Posterior cingulate gyrus (tissue), 11 donors: ENCODE data around the gene RCAN1.

ENCODE experiments used
- DNase-seq, 10 donors: peaks; one replicate each; pipeline versions ENCODE4 v3.0.0 to v3.0.0-alpha.2; 2020 to 2021; ENCODE audit warnings: mixed read lengths in 3 of 10
- intact Hi-C: fragments of 100-400 bp; cut with DNase I; formaldehyde crosslinking; loops from one replicate; pipeline ENCODE4 v1.15.1; 2023

The RCAN1 gene

DNA sequence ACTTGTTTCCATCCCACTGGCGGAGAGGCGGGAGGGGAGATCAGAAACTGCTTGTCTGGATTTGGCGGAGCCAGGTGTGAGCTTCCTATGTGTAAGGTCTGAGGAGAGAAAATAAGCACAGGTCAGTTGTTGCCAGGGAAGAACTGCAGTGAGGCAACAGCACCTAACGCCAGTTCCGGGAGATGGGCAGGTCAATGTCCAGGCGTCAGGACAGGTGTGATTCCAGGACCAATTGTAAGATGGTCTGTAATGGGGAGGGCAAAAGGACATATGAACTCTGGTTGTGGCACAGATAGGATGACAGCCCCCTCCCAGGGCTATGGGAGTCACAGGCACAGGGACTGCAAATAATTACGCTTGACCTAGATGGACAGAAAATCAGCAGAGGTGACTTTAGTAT lies 93.4 kb downstream of the RCAN1 start:
- DNase-seq = no peak
- intact Hi-C loops = no loop called here

DNA sequence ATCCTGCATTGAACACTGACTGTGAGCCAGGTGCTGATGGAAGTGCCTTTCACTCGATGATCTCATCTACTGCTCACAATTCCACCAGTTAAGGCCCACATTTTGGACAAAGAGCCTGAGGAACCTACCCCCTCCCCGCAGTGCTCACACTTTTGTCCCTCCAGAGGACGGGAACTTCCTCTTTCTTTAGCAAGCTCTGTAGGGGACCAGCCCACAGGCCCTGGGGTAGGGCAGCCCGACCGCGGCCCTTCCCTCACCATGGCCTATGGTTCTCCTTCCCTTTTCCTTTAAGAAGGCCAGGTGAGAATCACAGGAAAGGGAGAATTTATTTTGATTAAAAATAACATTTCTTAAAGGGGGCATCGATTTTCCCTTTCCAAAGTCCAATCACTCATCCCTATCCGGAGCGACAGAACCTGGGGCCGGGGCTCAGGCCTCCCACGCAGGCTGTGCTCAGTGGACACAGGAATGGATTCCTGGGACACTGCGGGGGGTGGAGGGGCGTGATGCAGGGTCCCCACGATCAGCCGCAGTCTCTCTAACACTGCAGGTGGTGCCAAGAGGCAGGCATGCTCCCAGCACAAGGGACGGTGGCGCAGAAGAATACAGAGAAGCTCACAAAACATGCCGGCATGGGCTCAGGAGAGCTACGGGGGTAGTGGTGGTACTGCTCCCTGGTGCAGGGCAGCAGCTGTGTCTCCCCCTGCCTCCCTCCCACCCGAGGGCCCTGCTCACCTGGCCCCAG lies 94.0 kb downstream of the RCAN1 start:
- DNase-seq = no peak
- intact Hi-C loops = no loop called here

DNA sequence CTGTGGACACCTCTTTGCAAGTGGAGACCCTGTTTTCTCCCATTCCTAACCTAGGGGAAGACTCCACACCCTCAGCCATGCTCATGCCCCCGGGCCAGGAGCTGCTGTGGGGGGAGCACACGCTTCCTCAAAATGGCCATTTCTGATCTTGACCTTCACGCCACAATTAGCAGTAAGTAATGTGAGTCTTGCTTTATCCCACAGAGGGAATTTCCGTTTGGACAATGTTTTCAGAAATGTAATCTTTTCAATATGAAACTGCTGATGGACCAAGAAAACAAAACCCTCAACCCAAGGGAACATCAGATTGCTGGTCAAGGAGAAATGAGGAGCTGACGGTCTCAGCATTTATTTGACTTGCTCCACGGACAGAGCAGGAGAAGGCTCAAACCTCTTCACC lies 94.6 kb downstream of the RCAN1 start:
- no peak for DNase-seq
- intact Hi-C loops = no loop called here

DNA sequence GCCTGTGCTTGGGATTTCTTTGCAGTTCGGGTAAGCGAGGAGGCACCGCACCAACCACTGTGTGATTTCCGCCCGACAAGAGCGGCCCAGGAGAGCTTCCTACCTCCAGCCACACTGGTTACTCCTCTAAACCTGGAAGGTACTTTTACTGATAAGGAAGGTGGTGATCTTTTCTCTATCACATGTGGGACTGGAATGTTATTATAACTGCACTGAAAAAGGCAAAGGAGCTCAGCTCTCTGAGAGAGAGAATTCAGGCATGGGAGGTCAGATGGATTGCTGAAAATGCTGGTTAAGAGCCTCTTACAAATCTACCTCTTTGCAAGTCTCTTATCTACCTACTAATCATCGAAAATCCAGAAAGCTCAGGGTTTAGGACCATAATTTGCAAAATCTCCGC lies 95.2 kb downstream of the RCAN1 start:
- DNase-seq = no peak
- intact Hi-C loops = no loop called here

DNA sequence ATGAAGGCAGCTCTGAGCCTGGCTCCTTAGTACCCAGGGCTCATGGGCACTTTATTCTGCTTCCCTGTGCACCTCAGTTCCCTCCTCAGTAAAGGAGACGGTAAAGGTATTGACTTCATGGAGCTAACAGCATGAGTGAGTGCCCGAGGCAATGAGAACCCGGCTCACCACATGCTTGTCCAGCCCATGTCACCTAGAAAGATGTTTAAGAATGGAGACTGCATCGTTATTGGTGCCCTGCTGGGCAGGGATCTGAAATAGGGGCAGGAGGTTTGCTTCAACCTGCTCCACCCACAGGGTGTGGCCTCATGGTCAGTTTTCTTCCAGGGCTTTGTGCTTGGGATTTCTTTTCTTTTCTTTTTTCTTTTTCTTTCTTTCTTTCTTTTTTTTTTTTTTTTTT lies 95.9 kb downstream of the RCAN1 start:
- intact Hi-C loops = no loop called here
- no peak for DNase-seq

DNA sequence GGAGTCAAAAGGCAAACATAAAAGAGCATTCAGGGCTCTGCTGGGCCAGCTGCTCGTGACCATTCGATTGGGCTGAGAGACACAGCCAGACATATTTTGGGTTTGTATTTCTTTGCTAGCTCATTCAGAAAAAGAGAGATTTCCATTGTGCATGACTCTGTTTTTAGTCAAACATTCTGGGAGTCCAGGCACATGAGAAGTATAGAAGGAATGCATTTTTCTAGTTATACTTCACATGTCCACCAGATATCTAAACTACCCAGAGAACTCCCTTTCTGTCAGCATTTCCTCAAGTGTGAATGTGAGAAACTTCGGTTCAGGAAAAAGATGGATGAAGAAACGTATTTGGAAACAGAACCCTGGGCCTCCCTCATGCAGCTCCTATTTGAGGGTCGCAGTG lies 96.6 kb downstream of the RCAN1 start:
- DNase-seq = no peak
- intact Hi-C loops = no loop called here

DNA sequence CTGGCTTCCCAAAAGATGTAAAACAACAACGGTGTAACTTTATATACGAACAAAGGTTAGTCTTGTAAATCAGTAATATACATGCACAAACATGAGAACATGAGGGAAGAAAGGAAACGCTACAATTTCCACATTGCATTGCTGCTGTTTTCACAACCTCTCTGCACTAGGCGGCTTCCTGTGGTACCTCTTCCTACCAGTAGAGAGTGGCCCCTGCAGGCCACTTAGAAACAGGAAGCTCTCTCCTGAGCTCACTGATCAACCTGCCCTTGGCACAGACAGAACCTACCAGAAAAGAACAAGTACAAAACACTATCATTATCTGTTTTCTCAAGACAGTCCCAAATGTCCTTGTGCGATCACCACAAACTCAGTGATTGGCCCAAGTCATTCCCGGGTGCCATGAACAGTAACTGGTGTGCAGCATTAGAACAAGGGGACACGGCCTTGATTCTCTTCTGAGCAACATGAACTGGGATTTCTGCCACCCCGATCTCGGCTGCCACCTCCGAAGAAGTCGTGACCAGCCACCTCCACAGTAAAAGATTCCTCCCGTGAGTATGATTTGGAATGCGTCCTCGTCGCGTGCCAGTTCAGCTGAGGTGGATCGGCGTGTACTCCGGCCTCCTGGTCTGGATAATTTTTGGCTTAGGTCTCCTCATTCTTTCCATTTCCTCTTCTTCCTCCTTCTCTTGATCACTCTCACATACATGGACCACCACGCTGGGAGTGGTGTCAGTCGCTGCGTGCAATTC lies 97.2 kb downstream of the RCAN1 start:
- intact Hi-C loops = no loop called here

DNA sequence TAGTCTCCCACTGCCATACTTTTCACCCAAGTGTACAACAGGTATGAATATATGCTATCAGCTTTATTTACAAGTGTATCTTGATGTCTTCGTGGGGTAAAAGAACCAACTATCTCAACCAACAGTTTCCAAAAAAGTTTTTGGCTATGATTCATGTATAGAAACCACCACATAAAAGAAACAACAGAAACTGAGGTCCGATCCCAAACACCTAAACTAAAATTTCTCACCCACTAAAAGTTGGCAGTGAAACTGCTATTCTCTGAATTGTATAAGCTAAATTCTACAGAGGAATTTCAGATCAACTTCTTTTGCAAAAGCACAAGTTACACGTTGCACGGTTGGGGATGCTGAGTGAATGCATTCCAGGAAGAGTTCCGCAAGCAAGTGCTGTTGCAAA lies 97.9 kb downstream of the RCAN1 start:
- no peak for DNase-seq
- intact Hi-C loops = no loop called here

More for the DNA sequence above, 97.2 kb downstream of the RCAN1 start:
- DNase-seq = no peak

GRCh38 chr21:34514576-34515115 lies 100.3 kb downstream of the RCAN1 start:
- DNase-seq = no peak
- intact Hi-C loops = no loop called here

- no peak for DNase-seq
- intact Hi-C loops = no loop called here
Observed at GRCh38 chr21:34513129-34513675, 101.7 kb downstream of the RCAN1 start.

- intact Hi-C loops = no loop called here
- DNase-seq = peak in 1 of 10 donors; percentile 61
Observed at GRCh38 chr21:34511787-34512455, 103.0 kb downstream of the RCAN1 start, which contains the start of gene KCNE1. Gene KCNE1, minus strand, starts transcription at chr21:34512210. Its CDS starts 62,576 bp downstream, at chr21:34449634.

- intact Hi-C loops = no loop called here
- no peak for DNase-seq
Observed at GRCh38 chr21:34511181-34511580, 103.7 kb downstream of the RCAN1 start.

DNA sequence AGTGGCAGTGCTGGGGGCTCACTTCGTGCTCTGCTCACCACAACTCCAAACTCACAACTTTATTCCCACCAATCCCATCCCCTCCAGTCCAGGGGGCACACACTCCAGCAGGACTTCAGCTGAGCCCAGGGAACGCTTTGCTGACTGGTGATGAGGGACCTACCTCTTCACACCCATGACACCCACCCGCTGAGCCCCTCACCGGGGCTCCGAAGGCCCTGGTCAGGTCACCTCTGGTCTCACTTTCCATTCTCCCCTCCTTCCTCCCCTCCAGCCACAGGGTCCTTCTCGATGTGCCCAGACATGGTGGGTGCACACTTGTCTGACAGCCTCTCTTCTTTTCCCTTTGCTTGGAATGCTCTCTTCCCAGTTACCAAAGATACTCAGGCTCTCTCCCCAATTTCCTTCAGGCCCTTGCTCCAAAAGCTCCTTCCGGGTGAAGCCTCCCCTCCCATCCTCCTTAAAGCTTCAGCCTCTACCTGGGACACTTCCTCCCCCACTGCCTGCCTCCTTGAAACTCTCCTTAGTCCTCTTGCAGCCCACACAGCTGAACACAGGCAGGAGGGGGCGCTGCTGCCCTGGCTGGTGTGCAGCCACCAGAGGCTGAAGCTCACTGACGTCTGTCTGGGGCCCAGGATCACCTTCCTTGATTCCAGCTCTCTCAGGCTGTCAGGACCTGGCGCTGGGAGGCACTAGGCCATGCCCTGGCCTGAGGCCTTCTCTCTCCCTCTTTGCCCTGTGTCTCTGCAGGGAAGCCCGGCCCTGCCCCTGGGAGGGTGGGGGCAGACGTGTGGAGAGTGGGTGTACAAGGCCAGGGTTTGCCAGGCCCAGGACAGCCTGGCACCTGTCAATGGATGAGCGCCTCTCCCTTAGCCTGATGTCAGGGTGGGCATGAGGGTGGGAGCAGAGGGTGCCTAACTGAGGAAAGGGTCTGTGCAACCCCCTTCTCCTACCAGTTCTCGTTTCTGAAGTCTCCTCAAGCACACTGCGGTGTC lies 104.5 kb downstream of the RCAN1 start:
- peak in 8 of 10 donors; percentile 34 to 94 (median 66) for DNase-seq
- intact Hi-C loops = no loop called here

DNA sequence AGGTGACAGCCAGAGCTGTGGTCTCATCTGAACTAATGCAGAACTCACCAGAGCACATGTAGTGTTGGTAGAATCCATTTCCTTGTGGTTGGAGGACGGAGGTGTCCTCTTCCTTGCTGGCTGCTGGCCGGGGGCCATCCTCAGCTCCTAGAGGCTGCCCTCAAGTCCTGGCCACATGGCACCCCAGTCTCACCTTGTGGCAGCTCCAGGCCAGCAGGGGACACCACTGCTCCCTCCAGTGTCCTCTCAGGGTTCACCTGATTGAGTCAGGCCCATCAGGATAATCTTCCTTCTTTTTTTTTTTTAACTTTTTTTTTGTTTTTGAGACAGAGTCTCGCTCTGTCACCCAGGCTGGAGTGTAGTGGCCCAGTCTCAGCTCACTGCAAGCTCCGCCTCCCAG lies 105.8 kb downstream of the RCAN1 start:
- intact Hi-C loops = no loop called here
- no peak for DNase-seq

- no peak for DNase-seq
- intact Hi-C loops = no loop called here
Observed at GRCh38 chr21:34504595-34504994, 110.3 kb downstream of the RCAN1 start.

DNA sequence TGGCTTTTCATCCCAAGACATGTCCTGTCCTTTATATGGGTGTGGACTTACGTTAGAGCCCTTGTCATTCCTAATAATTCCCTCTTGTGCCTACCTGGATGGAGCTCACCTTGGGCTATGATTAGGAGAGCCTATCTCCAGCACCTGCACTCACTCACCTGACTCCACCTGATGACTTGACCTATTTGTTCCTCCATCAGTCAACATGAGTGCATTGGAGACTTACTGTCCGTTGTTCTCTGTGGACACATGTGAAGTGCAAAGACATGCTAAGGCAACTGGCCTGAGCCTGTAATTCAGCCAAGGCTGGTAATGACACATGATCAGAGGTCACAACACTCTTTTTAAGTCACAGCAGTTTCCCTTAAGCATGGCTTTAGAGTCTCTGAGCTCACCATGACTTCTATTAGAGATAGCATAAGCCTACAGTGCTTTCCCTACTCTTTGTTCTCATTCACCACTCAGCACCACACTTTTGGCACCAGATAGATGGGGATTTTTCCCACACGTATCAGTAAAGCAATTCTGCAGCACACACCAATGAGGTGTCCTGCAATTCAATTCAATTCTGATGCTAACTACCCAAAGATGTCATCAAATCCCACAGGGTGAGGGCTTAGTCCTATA lies 112.3 kb downstream of the RCAN1 start:
- no peak for DNase-seq
- intact Hi-C loops = no loop called here

DNA sequence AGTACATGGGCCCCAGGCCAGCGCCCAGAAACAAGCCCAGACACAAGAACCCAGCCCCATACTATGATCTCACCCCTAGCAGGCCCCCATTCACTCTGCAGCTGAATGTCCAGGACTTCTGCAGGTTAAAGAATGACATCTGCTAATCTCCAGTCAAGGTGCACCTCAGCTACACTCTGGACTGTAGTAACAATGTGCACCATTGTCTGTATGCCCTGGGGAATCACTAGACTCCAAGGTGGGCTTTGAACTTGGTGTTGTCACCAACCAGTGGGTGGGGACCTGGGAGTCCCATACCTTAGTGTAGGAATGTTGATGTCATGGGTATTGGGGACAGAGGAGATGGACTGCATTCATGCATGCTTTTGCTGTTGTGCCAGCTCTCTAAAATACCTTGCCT lies 113.2 kb downstream of the RCAN1 start:
- intact Hi-C loops = no loop called here
- no peak for DNase-seq

DNA sequence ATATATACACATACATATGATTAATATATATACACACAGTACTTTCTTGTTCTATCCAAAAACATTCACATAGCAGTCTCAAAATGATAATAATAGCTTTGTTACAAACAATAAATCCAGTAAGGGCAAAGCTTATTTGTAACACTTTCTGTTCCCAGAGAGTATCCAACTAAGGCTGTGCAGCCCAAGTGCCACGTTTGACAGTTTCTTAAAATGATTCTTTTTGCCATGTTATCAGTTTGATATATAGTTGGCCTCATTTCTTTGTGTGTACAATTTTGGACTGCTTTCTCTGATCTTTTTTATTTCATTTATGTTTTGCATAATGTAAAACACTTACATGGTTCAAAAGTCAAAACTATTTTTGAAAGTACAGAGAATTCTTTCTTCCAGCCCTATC lies 114.7 kb downstream of the RCAN1 start:
- intact Hi-C loops = no loop called here
- DNase-seq = no peak

DNA sequence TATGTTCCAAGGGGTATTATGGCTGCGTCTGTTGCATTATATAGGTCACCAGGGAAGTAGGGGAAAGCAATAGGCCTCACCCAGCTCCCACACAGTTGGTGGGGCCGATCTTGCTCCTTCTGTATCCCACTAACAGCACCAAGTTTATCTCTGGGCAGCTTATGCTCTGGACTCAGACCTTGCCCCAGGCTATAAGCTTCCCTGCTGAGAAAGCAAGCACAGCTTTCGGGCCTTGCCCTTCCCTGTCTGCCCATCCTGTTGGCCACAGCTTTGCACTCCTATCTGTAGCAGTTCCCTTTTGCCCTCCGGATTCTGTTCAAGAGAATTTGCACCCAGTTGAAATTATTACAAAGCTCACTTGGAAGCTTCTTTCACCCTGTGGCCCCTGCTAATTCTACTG lies 115.8 kb downstream of the RCAN1 start:
- intact Hi-C loops = no loop called here
- DNase-seq = no peak
